AG09319 (cell line): ENCODE results near the gene CGB1.
A peak's percentile ranks its signal among the peaks of the same experiment; 100 is the strongest.
"Not testable (repeated sequence)": the region's sequence is repeated elsewhere in the genome, so short reads cannot be mapped to it uniquely, and the experiment has no call there.

Experiments used
- DNase-seq: peaks from one replicate; pipeline ENCODE4 v3.0.0-alpha.2; 2010; ENCODE audit warnings: low read depth; ENCODE audit errors: extremely low read depth
- CTCF ChIP-seq: IDR thresholded peaks from 2 replicates; pipeline ENCODE4 v1.5.1; 2011; ENCODE audit warnings: low read depth, mild to moderate bottlenecking, inconsistent platforms, low read length, moderate library complexity

CGB1 gene

GRCh38 chr19:49022116-49022515 lies 14.6 kb downstream of the CGB1 start:
- no peak for DNase-seq
- TF ChIP-seq CTCF, result no peak

- TF ChIP-seq CTCF, result no peak
These were observed 15.5 kb downstream of the CGB1 start for GRCh38 chr19:49020931-49021895.

GRCh38 chr19:49020342-49020741 lies 16.4 kb downstream of the CGB1 start:
- TF ChIP-seq CTCF, result no peak
- no peak for DNase-seq

More at GRCh38 chr19:49020931-49021895, 15.5 kb downstream of the CGB1 start:
- DNase-seq, result no peak

GRCh38 chr19:49019242-49019932 lies 17.3 kb downstream of the CGB1 start:
- no peak for DNase-seq
- TF ChIP-seq CTCF, result peak; percentile 6

- not testable (repeated sequence) for DNase-seq
These were observed 18.1 kb downstream of the CGB1 start for GRCh38 chr19:49018388-49019241.

- no peak for DNase-seq
- peak; percentile 55 for TF ChIP-seq CTCF
These were observed 18.9 kb downstream of the CGB1 start for GRCh38 chr19:49017666-49018351.
